ENCODE results near the gene EPHB3.

Gene EPHB3

DNA sequence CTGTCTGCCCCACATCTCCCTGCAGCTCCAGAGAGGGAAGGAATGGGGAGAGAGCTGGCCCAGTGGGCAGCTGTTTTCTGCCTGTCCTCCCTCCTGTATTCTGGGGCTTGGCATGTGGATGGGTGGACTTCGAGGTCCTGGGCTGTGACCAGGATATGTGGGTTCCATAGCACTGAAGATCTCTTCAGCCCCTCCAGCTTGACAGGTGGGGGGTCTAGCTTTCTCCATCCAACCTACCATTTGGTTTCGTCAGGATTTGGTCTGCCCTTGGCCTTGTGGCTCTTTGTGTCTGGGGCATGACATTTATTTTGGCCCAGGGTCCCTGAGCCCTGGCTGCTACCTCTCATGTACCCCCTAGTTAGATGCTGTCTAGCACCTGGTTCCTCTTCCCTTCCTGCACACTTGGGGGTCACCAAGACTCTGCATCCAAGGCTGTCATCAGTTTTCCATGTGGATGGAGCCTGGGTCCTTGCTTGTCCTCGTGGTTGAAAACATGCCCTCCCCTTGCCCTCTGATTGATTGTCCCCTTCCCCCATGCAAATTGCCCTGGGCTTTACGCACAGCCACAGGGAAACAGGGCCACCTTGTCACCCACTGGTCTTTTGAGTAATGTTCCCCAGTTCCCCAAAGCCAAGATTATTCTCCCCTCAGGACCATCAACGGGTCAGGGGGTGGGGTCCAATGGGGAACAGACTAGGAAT is 3.2 kb downstream of the EPHB3 start:
- DNase-seq, result no peak

DNA sequence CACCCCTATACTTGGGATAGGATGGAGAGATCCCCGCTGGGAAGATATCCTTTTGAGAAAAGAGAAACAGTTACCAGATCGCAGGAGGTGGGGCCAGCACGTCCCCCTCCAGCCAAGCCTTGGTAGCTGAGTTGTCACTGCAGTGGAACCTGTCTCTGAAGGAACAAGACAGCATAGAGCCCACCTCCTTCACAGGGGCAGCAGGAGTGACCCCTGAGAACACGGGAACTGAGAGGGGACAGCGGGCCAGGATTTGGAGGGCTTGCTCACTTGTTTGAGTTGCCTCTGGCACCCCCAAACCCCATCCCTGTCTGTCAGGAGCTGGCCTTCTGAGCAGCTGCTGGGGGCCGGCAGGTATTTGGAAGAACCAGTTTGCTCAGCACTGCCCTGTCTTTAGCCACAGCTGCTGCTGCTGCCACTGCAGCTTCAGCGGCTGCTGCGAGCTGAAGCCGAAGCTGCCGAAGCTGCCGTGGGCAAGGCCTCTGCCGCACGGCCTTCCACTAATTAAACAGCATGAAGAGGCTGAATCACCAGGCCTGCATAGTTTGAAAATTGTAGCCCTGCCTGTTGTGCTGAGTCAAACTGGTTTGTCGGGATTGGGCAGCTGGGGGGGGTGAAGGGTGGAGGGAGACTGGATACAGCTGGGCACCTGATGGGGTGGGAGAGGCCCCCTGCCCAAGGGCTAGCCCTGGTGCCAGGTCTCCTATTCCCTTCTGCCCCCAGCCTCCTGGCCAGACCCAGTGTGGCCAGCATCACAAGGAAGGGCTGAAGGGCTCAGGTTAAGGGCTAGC is 4.0 kb downstream of the EPHB3 start:
- DNase-seq, result no peak

DNA sequence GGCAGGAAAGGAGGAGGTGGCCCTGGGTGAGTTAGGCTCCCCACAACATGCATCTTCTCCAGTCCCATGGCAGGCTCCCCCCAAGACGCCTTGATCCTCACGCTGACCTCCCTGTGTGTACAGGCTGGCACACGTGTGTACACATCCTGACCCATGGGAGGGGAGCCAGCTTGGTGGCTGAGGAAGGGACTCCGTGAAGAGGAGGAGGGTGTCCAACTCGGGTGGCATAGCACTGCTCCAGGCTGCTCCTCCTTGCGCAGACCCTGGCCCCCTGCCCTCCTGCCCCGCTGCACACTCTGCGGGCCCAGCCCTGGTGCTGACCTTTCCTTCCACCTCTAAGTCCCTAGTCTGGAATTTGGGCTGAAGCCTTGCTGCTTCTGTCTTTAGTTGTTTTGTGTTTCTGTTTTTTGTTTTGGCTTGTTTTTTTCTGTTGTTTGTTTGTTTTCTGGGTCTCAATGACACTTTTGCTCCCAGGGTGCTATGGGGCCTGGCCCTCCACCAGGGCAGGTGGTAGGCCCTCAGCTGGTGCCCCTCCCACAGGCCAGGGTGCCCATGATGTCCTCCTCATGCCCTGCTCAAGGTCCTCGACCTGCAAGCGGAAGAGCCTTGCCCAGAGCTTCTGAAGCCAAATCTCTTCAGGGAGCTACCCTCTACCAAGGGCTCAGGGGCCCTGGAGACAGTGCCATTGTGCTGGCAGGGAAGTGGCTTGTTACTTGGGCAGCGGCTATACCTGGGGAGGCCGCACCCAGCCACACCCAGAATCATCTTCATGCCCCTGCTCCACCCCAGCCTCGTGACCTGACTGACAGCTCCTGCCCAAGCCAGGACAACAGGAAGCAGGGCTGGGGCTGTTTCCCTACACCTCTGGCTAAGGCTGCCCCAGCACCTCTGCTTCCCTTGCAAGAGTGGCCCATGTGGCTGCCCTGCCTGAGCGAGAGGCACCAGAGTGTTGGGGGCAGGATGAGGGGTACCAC is 5.1 kb downstream of the EPHB3 start:
- no peak for DNase-seq

DNA sequence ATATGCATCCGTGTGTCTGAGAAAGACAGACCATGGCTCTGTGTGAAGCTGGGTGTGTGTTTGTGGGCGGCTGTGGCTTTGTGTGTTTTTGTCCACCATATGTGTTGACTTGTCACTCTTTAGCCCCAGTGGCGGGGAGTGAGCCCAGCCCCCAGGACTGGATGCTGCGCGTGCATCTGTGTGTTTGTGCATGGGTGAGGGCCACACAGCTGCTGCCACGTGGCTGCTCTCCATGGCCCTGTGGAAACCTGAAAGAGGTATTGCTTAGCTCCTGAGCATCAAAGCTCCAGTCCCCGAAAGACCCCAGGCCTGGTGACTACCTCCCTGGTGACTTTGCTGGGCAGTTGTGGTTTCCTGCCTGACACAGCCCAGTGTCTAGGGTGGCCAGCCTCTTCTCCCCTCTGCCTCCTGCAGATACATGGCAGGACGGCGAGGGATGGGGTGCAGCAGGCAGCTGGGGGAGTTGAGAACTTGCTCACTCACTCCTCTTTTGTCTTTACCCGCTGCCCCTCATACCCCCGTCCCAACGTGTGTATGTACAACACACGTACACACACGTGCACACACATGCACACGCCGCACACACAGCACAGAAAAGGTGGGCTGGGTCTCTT is 6.5 kb downstream of the EPHB3 start:
- DNase-seq, result no peak

DNA sequence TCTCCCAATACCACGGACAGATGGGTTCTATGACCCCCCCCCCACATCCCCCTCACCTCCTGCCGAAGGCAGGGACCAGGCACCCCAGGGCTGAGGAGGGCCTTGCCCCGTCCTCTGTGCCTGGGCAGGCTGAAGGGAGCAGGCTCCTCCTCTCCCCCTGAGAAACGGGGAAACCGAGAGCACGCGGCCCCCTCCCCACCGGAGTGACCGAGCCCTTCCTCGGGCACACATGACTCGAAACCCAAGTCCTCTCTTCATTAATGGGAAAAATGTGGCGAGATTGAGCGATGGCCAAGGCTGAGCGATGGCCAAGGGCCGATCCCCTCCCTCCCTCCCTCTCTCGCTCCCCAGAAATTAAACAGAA is 7.0 kb downstream of the EPHB3 start:
- no peak for DNase-seq

DNA sequence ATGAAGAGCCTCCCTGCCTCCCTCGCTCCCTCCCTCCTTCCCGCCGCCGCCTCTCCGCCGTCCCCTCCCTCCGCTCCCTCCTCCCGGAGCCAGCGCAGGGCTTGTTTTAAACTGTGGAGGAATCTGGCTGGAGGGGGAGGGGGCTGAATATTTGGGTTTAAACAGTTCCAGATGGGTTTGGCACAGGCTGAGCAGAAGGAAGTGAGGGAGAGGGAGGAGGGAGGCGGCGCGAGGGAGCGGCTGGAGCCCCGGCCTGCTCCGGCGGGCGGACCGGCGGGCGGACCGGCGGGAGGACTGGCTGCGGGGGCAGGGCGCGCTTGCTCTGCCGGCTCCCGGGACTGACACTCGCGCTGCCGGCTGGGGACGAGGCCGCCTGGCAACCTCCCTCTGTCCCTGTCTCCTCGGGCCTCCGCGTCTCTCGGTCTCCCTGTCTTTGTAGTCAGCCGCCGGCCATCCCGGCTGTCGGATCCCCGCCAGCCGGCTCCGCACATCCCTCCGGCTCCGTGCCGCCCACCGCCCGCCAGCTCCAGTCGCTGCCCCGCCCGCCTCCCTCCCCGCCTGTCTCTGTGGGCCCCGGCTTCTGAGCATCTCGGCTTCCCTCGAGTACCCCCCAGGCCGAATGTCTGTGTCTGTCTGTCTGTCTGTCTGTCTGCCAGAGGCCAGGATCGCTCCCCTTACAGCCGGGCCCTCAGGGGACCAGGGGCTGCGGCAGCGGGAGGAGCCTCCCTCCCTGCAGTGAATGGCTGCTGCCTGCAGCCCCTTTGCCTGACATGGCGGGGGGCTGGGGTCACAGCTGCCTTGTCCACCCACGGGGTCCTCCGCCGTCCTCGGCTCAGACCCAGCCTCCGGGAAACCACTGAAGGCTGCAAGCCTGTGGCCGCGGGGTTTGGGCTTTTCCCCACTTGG is 7.6 kb downstream of the EPHB3 start:
- DNase-seq, result peak; percentile 56

DNA sequence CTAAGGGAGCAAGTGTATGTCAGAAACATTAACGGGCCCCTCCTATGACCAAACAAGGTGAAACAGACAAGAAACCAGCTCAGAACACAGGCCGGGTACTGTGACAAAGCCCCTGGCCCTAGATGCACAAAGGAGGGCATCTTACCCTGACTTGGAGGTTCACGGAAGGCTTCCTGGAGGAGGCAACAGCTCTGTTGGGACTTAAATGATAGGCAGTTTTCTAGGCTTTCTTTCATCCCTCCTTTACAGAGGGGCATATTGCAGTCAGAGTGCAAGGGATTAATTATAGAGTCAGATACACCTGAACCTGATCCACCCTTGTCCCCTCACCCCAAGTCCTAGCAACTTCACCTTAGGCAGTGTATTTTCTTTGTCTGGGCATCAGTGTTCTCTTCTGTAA is 8.4 kb downstream of the EPHB3 start:
- no peak for DNase-seq

DNA sequence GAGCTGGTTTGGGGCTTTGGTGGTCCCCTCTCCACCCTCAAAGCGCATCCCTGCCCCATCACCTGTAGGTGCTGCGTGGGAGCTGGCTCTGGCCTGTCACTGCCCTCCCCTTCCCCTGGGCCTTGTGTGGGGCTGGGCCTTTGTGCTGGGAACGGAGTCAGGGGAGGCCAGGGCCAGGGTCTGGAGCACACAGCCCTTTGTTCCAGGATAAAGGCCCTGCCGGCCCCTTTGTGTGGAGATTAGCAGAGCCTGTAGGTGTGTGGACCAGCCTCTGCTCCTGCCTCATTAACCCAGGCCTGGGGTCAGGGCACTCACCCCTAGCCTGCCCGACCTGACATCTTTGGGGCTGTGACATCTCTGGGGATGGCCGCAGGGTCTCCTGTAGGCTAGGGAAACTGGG is 8.9 kb downstream of the EPHB3 start:
- no peak for DNase-seq

DNA sequence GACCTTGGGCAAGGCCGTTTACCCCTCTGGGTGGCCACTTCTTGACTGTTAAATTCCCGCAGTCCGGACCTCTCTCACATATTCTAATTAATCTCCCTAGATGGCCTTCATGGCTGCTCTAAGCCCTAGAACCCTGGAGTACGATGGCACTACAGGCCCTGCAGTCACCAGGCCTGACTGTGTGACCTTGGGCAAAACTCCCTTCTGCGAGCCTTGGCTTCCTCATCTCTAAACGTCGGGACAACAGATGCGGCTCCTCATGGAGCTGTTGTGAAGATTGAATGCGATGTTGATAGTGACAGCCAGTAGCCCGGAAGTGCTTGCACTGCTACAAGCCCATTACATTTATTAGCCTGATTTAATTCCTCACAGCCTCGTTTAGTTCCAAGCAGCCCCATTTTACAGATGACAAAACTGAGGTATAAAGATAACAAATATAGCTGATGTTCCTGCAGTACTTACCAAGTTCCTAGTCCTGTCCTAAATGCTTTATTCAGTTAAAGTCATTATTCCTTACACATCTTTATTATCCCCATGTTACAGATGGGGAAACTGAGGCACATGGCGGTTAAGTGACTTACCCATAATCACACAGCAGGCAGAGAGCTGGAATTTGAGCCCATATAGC is 10.3 kb downstream of the EPHB3 start:
- DNase-seq, result no peak

DNA sequence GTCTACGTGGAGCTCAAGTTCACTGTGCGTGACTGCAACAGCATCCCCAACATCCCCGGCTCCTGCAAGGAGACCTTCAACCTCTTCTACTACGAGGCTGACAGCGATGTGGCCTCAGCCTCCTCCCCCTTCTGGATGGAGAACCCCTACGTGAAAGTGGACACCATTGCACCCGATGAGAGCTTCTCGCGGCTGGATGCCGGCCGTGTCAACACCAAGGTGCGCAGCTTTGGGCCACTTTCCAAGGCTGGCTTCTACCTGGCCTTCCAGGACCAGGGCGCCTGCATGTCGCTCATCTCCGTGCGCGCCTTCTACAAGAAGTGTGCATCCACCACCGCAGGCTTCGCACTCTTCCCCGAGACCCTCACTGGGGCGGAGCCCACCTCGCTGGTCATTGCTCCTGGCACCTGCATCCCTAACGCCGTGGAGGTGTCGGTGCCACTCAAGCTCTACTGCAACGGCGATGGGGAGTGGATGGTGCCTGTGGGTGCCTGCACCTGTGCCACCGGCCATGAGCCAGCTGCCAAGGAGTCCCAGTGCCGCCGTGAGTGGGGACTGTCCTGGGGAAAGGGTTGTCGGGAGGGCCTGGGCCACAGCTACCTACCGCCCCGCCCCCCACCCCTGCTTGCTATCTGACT is 11.2 kb downstream of the EPHB3 start:
- no peak for DNase-seq

DNA sequence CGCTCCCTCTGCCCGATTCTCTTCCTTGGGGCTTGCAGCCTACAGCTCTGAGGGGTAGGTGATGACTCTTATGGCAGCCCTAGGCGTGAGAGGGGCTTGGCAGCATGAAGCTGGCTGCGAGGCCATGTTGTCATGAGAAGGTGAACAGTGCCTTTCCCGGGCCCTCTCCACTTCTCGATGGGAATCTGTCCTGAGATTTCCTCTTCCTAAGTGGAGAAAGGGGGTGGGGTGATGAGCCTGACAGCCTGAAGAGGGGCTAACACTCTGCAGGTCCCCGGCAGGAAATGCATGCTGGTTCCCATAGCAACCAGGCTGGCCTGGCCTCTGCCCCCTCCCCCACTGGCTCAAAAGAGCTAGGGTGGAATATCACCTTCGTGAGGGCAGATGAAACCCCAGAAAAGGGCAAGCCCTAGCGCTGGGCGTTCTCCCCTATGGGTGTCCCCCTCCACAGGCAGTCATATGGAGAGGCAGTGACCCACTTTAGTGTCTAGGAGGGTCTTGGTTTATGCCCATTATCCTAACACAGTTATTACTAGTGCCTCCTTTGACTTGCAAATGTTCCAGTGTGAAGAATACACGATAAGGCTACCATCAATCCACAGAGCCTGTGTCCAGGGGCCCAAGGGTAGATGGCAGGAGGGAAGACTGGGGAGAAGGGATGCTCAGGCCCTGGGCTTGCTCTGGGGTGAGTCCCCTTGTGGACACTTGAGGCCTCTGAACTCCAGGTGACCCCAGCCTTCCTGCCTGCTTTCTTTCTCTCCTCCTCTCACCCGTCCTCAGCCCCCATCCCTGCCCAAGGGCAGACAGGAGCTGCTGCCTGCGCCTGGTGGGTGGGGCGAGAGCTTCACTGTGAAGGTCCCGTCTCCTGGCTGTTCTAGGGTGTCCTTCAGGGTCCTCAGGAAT is 13.2 kb downstream of the EPHB3 start:
- DNase-seq, result no peak

DNA sequence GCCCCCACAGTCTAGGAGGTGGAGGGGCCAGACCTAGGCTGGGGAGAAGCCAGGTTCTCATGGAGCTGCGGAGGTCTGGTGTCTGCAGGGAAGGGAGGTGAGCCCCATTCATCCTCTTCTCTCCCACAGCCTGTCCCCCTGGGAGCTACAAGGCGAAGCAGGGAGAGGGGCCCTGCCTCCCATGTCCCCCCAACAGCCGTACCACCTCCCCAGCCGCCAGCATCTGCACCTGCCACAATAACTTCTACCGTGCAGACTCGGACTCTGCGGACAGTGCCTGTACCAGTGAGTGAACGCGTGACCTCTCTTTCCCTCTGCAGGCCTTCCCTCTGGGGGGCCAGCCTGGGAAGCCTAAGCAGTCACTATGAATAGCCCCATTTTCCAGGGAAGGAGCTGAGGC is 14.1 kb downstream of the EPHB3 start:
- DNase-seq, result no peak

DNA sequence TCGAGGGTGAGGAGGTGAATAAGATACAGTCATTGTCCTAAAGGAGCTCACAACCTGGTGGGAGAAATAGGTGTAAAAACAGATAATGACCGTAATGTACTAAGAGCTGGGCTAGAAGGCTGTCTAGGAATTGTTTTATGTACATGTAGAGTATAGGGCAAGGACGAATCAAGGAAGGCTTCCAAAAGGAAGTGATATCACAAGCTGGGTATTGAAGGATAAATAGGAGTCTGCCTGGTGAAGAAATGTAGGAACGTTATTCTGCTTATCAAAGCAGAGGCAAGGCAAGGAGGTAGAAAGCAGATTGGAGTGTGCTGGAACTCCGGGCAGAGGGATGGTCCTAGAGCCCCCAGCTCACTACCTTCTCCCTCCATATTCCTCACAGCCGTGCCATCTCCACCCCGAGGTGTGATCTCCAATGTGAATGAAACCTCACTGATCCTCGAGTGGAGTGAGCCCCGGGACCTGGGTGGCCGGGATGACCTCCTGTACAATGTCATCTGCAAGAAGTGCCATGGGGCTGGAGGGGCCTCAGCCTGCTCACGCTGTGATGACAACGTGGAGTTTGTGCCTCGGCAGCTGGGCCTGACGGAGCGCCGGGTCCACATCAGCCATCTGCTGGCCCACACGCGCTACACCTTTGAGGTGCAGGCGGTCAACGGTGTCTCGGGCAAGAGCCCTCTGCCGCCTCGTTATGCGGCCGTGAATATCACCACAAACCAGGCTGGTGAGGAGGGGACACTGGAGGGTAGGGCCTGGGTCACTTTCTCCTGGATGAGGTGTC is 15.1 kb downstream of the EPHB3 start:
- DNase-seq, result no peak

DNA sequence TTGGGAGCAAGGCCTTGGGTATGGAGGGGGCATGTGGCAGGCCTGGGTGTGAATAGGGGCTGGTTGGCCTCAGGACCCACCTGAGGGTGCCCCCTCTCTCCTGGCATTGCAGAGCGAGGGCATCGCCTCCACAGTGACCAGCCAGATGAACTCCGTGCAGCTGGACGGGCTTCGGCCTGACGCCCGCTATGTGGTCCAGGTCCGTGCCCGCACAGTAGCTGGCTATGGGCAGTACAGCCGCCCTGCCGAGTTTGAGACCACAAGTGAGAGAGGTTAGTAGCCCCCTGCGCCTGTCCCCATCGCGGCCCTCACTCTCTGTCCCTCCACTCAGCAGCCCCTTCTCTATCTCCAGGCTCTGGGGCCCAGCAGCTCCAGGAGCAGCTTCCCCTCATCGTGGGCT is 16.0 kb downstream of the EPHB3 start:
- no peak for DNase-seq

DNA sequence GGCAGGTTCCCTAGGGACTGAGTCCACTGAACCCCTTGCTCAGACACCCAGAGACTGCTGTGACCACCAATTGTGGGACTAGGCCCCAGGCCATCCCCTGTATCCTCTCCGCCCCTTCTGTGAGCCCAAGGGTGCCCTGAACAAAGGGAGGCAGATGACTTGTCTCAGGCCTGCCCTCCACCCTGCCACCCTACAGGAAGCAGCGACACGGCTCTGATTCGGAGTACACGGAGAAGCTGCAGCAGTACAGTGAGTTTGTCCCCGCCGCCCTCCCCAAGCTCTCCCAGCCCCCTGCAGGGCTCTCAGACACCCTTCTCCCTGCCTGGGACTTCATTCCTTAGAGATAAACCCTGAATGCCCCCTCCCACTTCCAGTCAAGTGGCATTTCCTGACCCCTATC is 16.6 kb downstream of the EPHB3 start:
- no peak for DNase-seq

DNA sequence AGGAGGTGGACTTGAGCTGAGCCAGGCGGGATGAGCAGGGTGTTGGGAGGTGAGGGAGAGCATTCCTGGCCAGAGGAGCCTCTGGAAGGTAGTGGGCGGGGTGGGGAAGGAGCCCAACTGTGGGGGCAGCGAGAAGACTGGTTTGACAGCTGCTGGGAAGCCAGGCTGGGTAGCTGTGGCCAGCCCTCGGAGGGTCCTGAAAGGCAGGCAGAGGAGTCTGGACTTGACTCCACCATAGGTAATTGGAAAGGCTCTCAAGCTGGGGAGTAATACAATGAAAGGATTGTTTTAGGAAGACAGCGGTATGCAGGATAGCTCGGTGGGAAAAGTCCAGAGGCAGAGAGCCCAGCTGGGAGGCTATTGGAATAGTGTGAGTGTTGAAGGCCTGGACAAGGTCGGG is 17.2 kb downstream of the EPHB3 start:
- DNase-seq, result no peak

DNA sequence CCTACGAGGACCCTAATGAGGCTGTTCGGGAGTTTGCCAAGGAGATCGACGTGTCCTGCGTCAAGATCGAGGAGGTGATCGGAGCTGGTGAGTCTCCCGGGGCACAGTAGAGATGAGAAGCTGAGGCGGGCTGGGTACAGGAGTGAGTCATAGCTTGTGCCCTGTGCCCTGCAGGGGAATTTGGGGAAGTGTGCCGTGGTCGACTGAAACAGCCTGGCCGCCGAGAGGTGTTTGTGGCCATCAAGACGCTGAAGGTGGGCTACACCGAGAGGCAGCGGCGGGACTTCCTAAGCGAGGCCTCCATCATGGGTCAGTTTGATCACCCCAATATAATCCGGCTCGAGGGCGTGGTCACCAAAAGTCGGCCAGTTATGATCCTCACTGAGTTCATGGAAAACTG is 17.9 kb downstream of the EPHB3 start:
- no peak for DNase-seq

DNA sequence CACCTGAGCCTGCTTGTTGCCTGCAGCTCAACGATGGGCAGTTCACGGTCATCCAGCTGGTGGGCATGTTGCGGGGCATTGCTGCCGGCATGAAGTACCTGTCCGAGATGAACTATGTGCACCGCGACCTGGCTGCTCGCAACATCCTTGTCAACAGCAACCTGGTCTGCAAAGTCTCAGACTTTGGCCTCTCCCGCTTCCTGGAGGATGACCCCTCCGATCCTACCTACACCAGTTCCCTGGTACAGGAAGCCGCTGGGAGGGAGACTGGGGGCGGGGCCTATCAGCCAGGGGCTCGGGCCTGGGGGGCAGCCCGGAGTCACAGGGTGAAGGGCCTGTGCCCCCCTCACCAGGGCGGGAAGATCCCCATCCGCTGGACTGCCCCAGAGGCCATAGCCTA is 18.8 kb downstream of the EPHB3 start:
- no peak for DNase-seq

DNA sequence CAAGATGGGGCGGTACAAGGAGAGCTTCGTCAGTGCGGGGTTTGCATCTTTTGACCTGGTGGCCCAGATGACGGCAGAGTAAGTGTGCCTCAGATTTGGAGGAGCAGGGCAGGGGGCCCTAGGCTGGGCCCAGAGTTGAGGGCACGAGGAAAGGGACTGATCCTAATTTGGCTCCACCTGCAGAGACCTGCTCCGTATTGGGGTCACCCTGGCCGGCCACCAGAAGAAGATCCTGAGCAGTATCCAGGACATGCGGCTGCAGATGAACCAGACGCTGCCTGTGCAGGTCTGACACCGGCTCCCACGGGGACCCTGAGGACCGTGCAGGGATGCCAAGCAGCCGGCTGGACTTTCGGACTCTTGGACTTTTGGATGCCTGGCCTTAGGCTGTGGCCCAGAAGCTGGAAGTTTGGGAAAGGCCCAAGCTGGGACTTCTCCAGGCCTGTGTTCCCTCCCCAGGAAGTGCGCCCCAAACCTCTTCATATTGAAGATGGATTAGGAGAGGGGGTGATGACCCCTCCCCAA is 19.8 kb downstream of the EPHB3 start:
- DNase-seq, result no peak

Data from midbrain (tissue), 1 donor.